Measurements from ENCODE around the gene RXRA. TPM values are rescaled to one million over a fixed set of nuclear protein-coding genes. Genes with fewer than 3 reads are reported as not detected.
A peak's percentile ranks its signal among the peaks of the same experiment; 100 is the strongest.

The RXRA gene
- total RNA-seq, 4 donors from 2014 or later: 17.1 to 84.6 (median 24.0) TPM

DNA sequence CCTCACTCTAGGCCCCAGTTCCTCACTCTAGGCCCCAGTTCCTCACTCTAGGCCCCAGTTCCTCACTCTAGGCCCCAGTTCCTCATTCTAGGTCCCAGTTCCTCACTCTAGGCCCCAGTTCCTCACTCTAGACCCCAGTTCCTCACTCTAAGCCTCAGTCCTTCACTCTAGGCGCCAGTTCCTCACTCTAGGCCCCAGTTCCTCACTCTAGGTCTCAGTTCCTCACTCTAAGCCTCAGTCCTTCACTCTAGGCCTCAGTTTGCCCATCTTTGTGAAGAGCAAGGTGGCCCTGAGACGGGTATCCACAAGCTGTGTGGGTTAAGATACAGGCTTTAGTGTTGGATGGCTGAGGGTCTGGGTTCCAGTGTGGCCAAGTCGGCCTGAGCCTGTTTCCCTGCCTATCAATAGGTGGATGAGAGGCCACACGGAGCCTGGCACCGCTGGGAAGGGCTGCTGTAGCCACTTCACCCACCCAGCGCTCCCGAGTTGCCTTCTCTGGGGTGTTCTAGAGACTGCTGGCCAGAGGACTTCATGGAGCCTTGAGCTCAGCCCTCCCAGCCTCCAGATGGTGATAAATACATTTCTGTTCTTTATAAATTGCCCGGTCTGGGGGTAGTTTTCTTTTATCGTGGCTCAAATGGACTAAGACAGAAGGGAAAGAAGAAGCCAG is 150.2 kb downstream of the RXRA start:
- Histone ChIP-seq H3K9me3 (no peaks in the 10 kb centered on the region), H3K36me3 (no peaks in the 10 kb centered on the region), H3K4me3 (no peak overlapping the region), H3K27ac (peak overlapping the region; percentile 75 to 81), H3K27me3 (no peaks in the 10 kb centered on the region), H3K4me1 (peaks cover 0 to 19% of the 10 kb centered on the region in 2 donors)
- intact Hi-C loops (cut with DNase I; ENCODE audit: low total_unique reads): no loop called here
- DNase-seq: no peak
- no peak for TF ChIP-seq CTCF (IDR thresholded peaks at IDR 0.05)

DNA sequence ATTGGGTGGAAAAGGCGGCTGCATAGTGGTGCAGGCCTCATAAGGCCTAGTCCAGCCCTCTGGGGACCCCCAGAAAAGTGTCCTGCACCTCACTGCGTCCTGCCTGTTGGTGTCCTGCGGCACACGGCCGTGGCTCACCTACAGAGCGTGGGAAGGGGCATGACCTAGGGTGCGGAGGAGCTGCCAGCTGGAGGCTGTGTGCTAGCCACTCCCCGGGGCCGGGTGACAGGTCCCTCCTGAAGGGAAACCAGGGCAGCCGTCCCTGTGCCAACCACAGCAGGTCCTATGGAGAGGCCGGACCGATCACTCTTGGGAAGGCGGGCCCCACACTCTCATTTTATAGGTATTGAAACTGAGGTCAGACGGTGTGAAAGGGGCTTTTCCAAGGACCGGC is 150.7 kb downstream of the RXRA start:
- Histone ChIP-seq H3K27ac (peak overlapping the region; percentile 75 to 81), H3K36me3 (no peaks in the 10 kb centered on the region), H3K4me1 (peaks cover 0 to 19% of the 10 kb centered on the region in 2 donors), H3K9me3 (no peaks in the 10 kb centered on the region), H3K4me3 (no peak overlapping the region), H3K27me3 (no peaks in the 10 kb centered on the region)
- intact Hi-C loops (cut with DNase I; ENCODE audit: low total_unique reads): no loop called here
- peak in 1 of 2 donors; percentile 17 for DNase-seq
- TF ChIP-seq POLR2A (IDR thresholded peaks at IDR 0.05): no peak
- TF ChIP-seq CTCF (IDR thresholded peaks at IDR 0.05): no peak

DNA sequence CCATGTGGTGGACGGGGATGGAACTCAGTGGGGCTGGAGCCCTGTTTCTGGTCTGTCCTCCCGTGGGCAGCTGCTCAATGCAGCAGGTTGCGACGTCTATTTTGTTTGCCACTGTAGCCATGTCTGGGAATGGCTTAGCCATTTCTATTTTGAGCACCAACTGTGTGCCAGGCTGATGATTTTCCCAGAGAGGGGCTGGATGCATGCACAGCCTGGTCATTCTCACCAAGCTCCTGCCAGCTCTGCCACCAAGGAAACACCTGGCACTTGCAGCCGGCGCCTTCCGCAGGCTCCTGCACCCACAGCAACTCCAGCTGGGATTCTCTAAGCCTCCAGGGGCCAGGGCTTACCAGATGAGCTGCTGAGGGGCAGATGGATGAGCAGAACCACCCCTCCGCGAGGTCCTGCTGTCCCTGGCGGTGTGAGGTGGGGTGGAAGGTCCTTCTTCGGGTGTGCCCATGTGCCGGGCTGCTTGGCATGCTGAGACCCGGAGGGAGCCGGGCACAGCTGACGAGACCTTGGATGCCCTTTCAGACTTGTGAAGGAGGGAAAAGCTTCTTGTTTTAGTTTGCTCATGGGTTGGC is 151.2 kb downstream of the RXRA start:
- peaks cover 0 to 19% of the 10 kb centered on the region in 2 donors for H3K4me1 ChIP-seq
- no peaks in the 10 kb centered on the region for H3K9me3 ChIP-seq

GRCh38 chr9:134477927-134478326 is 151.7 kb downstream of the RXRA start:
- Histone ChIP-seq H3K36me3 (no peaks in the 10 kb centered on the region), H3K27ac (peak overlapping the region in 1 of 2 donors; percentile 30), H3K27me3 (no peaks in the 10 kb centered on the region), H3K4me3 (no peak overlapping the region), H3K4me1 (peaks cover 0 to 19% of the 10 kb centered on the region in 2 donors), H3K9me3 (no peaks in the 10 kb centered on the region)
- DNase-seq: peak in 1 of 2 donors; percentile 29
- TF ChIP-seq POLR2A (IDR thresholded peaks at IDR 0.05): no peak
- TF ChIP-seq CTCF (IDR thresholded peaks at IDR 0.05): no peak
- intact Hi-C loops (cut with DNase I; ENCODE audit: low total_unique reads): no loop called here

More for the DNA sequence above, 151.2 kb downstream of the RXRA start:
- H3K36me3 ChIP-seq: no peaks in the 10 kb centered on the region
- H3K27ac ChIP-seq: peak overlapping the region in 1 of 2 donors; percentile 30
- TF ChIP-seq POLR2A (IDR thresholded peaks at IDR 0.05): no peak
- TF ChIP-seq CTCF (IDR thresholded peaks at IDR 0.05): no peak
- no peak overlapping the region for H3K4me3 ChIP-seq
- no peaks in the 10 kb centered on the region for H3K27me3 ChIP-seq
- peak in 1 of 2 donors; percentile 18 for DNase-seq
- intact Hi-C loops (cut with DNase I; ENCODE audit: low total_unique reads): no loop called here

DNA sequence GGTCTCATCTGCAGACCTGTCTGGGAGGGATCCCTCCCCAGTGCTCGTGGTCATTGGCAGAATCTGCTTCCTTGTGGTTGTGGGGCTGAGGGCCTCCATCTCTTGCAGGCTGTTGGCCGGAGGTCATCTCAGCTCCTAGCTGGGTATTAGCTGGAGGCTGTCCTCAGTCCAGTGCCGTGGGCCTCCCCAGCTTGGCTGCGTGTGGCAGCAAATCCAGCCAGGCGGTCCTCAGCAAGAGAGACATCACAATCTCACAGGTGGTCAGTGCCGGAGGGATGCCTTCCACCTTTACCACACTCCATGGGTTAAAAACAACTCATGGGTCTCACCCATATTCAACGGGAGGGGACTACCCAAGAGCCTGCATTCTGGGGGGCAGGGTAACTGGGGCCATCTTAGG is 155.5 kb downstream of the RXRA start:
- Histone ChIP-seq H3K36me3 (no peaks in the 10 kb centered on the region), H3K27ac (no peak overlapping the region), H3K4me3 (no peak overlapping the region), H3K4me1 (no peaks in the 10 kb centered on the region), H3K9me3 (no peaks in the 10 kb centered on the region), H3K27me3 (no peaks in the 10 kb centered on the region)
- TF ChIP-seq CTCF (IDR thresholded peaks at IDR 0.05) (no peak), POLR2A (IDR thresholded peaks at IDR 0.05) (no peak)
- DNase-seq: no peak
- intact Hi-C loops (cut with DNase I; ENCODE audit: low total_unique reads): no loop called here
